ENCODE measurements around the gene MICALL1.

- TF ChIP-seq CTCF (IDR thresholded peaks at IDR 0.05 in 8 of 11, conservative IDR thresholded peaks at IDR 0.05 in 3 of 11), result no peak
- no peak for TF ChIP-seq POLR2AphosphoS5 (IDR thresholded peaks at IDR 0.05)
- TF ChIP-seq POLR2A (IDR thresholded peaks at IDR 0.05), result no peak
These were observed 24.9 kb downstream of the MICALL1 start for GRCh38 chr22:37930952-37931440.

All from spleen (tissue), 7 donors.